GM23338 (cell line): ENCODE measurements around the gene USP46. TPM values are rescaled to one million over a fixed set of nuclear protein-coding genes. Genes with fewer than 3 reads are reported as not detected.

Experiments used
- ATAC-seq: fragments of 200-7000 bp; cut with Tn5 transposase; 3 replicates; pipeline ENCODE4 v1.9.1; 2020
- DNase-seq: peaks from one replicate; pipeline ENCODE4 v3.0.0-alpha.2; 2015; ENCODE audit warnings: low spot score
- H2AFZ ChIP-seq: fragments of 200-600 bp; sonication (generic); 2 replicates; pipeline ENCODE4 v1.8.0; 2016; ENCODE audit warnings: antibody characterized with exemption, mild to moderate bottlenecking, moderate library complexity
- H3F3A ChIP-seq: fragments of 200-600 bp; sonication (generic); replicated peaks from 2 replicates; pipeline ENCODE4 v1.8.0; 2017; ENCODE audit warnings: antibody characterized with exemption, mixed run types, low read depth
- H3K27ac ChIP-seq: fragments of 200-600 bp; sonication (generic); 2 replicates; pipeline ENCODE4 v1.6.1; 2016; ENCODE audit warnings: low read depth
- H3K27me3 ChIP-seq: fragments of 200-600 bp; sonication (generic); 2 replicates; pipeline ENCODE4 v1.8.0; 2016; ENCODE audit warnings: mild to moderate bottlenecking, mixed run types, moderate library complexity; ENCODE audit not compliant: insufficient read depth
- H3K36me3 ChIP-seq: fragments of 200-600 bp; sonication (generic); 2 replicates; pipeline ENCODE4 v1.8.0; 2016; ENCODE audit warnings: mild to moderate bottlenecking; ENCODE audit not compliant: insufficient read depth
- H3K4me1 ChIP-seq: fragments of 200-600 bp; sonication (generic); 2 replicates; pipeline ENCODE4 v1.8.0; 2016; ENCODE audit warnings: mild to moderate bottlenecking, moderate library complexity; ENCODE audit not compliant: insufficient read depth
- H3K4me2 ChIP-seq: fragments of 200-600 bp; sonication (generic); 2 replicates; pipeline ENCODE4 v1.7.1; 2017; ENCODE audit warnings: mixed run types
- H3K4me3 ChIP-seq: fragments of 200-600 bp; sonication (generic); 2 replicates; pipeline ENCODE4 v1.6.1; 2016; ENCODE audit warnings: mixed run types
- H3K79me2 ChIP-seq: fragments of 200-600 bp; sonication (generic); replicated peaks from 2 replicates; pipeline ENCODE4 v1.8.0; 2017; ENCODE audit warnings: mild to moderate bottlenecking; ENCODE audit not compliant: insufficient read depth
- H3K9me2 ChIP-seq: fragments of 200-600 bp; sonication (generic); 2 replicates; pipeline ENCODE4 v1.8.0; 2017; ENCODE audit not compliant: insufficient read depth
- H4K20me1 ChIP-seq: fragments of 200-600 bp; sonication (generic); replicated peaks from 2 replicates; pipeline ENCODE4 v1.8.0; 2017; ENCODE audit warnings: mild to moderate bottlenecking; ENCODE audit not compliant: insufficient read depth
- H3K27ac Mint-ChIP-seq: 2 replicates; pipeline ENCODE4 v1.8.0; 2020; ENCODE audit warnings: inconsistent platforms, mild to moderate bottlenecking, moderate library complexity, mixed read lengths
- H3K27me3 Mint-ChIP-seq: 3 replicates; pipeline ENCODE4 v1.8.0; 2022; ENCODE audit warnings: low read depth, mild to moderate bottlenecking, moderate library complexity, mixed read lengths, inconsistent platforms; ENCODE audit not compliant: insufficient read depth, poor library complexity
- H3K36me3 Mint-ChIP-seq: 3 replicates; pipeline ENCODE4 v1.8.0; 2021; ENCODE audit warnings: low read depth, mild to moderate bottlenecking, inconsistent platforms, moderate library complexity, mixed read lengths
- H3K4me1 Mint-ChIP-seq: 3 replicates; pipeline ENCODE4 v1.8.0; 2020; ENCODE audit warnings: mild to moderate bottlenecking, inconsistent platforms, mixed read lengths
- H3K4me3 Mint-ChIP-seq: 3 replicates; pipeline ENCODE4 v1.8.0; 2021; ENCODE audit warnings: moderate library complexity, mild to moderate bottlenecking, inconsistent platforms, mixed read lengths
- H3K9me3 Mint-ChIP-seq: 3 replicates; pipeline ENCODE4 v1.8.0; 2020; ENCODE audit warnings: moderate library complexity, mild to moderate bottlenecking, inconsistent platforms, mixed read lengths
- CREB1 ChIP-seq: fragments of 250-450 bp; sonication (Bioruptor Pico); IDR thresholded peaks from 2 replicates; pipeline ENCODE4 v1.5.0; 2020; ENCODE audit warnings: low read depth, mild to moderate bottlenecking, moderate library complexity
- ZNF114 ChIP-seq: fragments of 250-450 bp; sonication (Bioruptor Pico); IDR thresholded peaks from 2 replicates; pipeline ENCODE4 v1.5.0; 2020; ENCODE audit warnings: mild to moderate bottlenecking, moderate library complexity
- polyA plus RNA-seq: library from polyadenylated mRNA; unstranded; fragments of >200 nt; fragmentation: Nextera tagmentation; extraction: Ambion mirVana; gene quantifications from 2 replicates; pipeline ENCODE4 v1.2.1, GENCODE V29; 2016
- total RNA-seq: library from RNA; depleted of rRNA; stranded (reverse); fragments of >200 nt; shearing (Covaris generic); gene quantifications from 2 replicates; pipeline ENCODE4 v1.2.3, GENCODE V29; 2014
- TF ChIP-seq, protein P1 (sequence below): fragments of 250-450 bp; sonication (Bioruptor Pico); IDR thresholded peaks from 2 replicates; pipeline ENCODE4 v1.5.0; 2020; ENCODE audit warnings: mild to moderate bottlenecking, moderate library complexity
- TF ChIP-seq, protein P2 (sequence below): IDR thresholded peaks from 2 replicates; pipeline ENCODE4 v1.6.1; 2016; ENCODE audit warnings: antibody characterized with exemption

USP46 gene
- total and polyA plus RNA-seq, 2 experiments from 2014 or later = 40.5 to 59.4 TPM

DNA sequence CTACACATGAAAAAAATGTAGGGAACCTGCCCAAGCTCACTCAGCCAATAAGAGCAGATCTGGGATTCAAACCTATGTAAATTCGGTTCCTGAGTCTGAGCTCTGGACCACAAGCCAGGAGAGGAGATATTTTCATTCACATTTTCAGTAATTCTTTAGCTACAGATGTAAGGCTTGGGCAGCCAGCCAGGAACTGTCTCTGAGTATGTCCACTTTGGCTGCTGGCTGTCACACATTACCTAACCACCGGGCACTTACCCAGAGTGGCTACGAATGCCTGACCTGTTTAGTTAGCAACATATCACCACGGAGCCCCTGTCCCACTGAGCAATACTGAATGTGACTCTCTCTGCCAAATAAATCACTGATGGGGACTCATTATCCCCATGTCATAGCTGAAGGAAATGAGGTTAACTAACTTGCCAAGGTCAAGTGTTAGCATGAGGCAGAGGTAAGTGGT, 15.3 kb downstream of the USP46 start (continued):
- TF ChIP-seq, protein P1, sequence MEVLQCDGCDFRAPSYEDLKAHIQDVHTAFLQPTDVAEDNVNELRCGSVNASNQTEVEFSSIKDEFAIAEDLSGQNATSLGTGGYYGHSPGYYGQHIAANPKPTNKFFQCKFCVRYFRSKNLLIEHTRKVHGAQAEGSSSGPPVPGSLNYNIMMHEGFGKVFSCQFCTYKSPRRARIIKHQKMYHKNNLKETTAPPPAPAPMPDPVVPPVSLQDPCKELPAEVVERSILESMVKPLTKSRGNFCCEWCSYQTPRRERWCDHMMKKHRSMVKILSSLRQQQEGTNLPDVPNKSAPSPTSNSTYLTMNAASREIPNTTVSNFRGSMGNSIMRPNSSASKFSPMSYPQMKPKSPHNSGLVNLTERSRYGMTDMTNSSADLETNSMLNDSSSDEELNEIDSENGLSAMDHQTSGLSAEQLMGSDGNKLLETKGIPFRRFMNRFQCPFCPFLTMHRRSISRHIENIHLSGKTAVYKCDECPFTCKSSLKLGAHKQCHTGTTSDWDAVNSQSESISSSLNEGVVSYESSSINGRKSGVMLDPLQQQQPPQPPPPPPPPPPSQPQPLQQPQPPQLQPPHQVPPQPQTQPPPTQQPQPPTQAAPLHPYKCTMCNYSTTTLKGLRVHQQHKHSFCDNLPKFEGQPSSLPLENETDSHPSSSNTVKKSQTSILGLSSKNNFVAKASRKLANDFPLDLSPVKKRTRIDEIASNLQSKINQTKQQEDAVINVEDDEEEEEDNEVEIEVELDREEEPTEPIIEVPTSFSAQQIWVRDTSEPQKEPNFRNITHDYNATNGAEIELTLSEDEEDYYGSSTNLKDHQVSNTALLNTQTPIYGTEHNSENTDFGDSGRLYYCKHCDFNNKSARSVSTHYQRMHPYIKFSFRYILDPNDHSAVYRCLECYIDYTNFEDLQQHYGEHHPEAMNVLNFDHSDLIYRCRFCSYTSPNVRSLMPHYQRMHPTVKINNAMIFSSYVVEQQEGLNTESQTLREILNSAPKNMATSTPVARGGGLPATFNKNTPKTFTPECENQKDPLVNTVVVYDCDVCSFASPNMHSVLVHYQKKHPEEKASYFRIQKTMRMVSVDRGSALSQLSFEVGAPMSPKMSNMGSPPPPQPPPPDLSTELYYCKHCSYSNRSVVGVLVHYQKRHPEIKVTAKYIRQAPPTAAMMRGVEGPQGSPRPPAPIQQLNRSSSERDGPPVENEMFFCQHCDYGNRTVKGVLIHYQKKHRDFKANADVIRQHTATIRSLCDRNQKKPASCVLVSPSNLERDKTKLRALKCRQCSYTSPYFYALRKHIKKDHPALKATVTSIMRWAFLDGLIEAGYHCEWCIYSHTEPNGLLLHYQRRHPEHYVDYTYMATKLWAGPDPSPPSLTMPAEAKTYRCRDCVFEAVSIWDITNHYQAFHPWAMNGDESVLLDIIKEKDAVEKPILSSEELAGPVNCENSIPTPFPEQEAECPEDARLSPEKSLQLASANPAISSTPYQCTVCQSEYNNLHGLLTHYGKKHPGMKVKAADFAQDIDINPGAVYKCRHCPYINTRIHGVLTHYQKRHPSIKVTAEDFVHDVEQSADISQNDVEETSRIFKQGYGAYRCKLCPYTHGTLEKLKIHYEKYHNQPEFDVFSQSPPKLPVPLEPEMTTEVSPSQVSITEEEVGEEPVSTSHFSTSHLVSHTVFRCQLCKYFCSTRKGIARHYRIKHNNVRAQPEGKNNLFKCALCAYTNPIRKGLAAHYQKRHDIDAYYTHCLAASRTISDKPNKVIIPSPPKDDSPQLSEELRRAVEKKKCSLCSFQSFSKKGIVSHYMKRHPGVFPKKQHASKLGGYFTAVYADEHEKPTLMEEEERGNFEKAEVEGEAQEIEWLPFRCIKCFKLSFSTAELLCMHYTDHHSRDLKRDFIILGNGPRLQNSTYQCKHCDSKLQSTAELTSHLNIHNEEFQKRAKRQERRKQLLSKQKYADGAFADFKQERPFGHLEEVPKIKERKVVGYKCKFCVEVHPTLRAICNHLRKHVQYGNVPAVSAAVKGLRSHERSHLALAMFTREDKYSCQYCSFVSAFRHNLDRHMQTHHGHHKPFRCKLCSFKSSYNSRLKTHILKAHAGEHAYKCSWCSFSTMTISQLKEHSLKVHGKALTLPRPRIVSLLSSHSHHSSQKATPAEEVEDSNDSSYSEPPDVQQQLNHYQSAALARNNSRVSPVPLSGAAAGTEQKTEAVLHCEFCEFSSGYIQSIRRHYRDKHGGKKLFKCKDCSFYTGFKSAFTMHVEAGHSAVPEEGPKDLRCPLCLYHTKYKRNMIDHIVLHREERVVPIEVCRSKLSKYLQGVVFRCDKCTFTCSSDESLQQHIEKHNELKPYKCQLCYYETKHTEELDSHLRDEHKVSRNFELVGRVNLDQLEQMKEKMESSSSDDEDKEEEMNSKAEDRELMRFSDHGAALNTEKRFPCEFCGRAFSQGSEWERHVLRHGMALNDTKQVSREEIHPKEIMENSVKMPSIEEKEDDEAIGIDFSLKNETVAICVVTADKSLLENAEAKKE (CRISPR knock-in tag) = no peak
- TF ChIP-seq ZNF114 (CRISPR knock-in tag) = no peak
- TF ChIP-seq, protein P2, sequence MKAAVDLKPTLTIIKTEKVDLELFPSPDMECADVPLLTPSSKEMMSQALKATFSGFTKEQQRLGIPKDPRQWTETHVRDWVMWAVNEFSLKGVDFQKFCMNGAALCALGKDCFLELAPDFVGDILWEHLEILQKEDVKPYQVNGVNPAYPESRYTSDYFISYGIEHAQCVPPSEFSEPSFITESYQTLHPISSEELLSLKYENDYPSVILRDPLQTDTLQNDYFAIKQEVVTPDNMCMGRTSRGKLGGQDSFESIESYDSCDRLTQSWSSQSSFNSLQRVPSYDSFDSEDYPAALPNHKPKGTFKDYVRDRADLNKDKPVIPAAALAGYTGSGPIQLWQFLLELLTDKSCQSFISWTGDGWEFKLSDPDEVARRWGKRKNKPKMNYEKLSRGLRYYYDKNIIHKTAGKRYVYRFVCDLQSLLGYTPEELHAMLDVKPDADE = no peak

DNA sequence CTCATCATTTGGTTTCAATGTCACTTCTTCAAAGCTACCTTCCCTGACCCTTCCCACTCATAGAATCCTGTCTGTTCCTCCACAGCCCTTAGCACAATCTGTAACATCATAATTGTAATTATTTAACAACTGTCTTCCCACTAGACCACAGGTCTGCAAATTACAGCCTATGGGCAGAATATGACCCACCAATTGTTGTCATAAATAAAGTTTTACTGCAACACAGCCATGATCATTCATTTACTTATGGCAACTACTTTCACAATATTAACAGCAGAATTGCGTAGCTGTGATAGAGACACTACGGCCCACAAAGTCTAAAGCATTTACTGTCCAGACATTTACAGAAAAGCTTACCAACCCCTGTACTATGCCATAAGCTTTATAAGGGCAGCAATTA, 15.9 kb downstream of the USP46 start:
- Histone ChIP-seq H2AFZ (no peak overlapping the region), H3K9me2 (no peaks in the 10 kb centered on the region; the same call in 1 of the 2 replicates), H3K27ac (no peak overlapping the region), H4K20me1 (peaks cover 58% of the 10 kb centered on the region), H3K27me3 (no peaks in the 10 kb centered on the region), H3K36me3 (no peaks in the 10 kb centered on the region), H3F3A (no peaks in the 10 kb centered on the region), H3K4me2 (no peak overlapping the region), H3K4me3 (no peak overlapping the region), H3K4me1 (peaks cover 52% of the 10 kb centered on the region), H3K79me2 (peaks cover 100% of the 10 kb centered on the region)
- Mint-ChIP-seq H3K27ac (no peak overlapping the region), H3K9me3 (no peaks in the 10 kb centered on the region), H3K27me3 (peaks cover 3% of the 10 kb centered on the region), H3K4me3 (no peak overlapping the region), H3K36me3 (peaks cover 5% of the 10 kb centered on the region; the same call in 2 of the 3 replicates), H3K4me1 (peaks cover 53% of the 10 kb centered on the region)
- TF ChIP-seq CREB1 (CRISPR knock-in tag) = no peak
- ATAC-seq (no peak), DNase-seq (no peak)
